GM10266 (cell line): ENCODE results near the gene CWC27.

Source experiments
- DNase-seq: peaks from one replicate; pipeline ENCODE4 v3.0.0; 2012; ENCODE audit errors: extremely low spot score
- TF ChIP-seq, protein P1 (sequence below): IDR thresholded peaks from 2 replicates; pipeline ENCODE4 v1.5.1; 2012; ENCODE audit warnings: mild to moderate bottlenecking, low read depth; ENCODE audit not compliant: control insufficient read depth, insufficient read depth; ENCODE audit errors: missing control alignments

Gene CWC27

DNA sequence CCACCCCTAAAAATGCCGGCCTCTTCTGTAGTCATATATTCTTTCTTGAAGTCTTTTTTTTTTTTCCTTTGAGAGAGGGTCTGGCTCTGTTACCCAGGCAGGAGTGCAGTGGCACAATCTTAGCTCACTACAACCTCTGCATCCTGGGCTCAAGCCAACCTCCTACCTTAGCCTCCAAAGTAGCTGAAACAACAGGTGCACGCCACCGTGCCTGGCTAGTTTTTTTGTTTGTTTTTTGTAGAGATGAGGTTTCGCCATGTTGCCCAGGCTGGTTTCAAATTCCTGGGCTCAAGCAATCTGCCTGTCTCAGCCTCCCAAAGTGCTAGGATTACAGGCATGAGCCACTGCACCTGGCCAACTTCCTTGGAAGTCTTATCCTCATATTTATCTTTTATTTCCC is 19.3 kb upstream of the CWC27 start:
- DNase-seq: no peak
- TF ChIP-seq, protein P1, sequence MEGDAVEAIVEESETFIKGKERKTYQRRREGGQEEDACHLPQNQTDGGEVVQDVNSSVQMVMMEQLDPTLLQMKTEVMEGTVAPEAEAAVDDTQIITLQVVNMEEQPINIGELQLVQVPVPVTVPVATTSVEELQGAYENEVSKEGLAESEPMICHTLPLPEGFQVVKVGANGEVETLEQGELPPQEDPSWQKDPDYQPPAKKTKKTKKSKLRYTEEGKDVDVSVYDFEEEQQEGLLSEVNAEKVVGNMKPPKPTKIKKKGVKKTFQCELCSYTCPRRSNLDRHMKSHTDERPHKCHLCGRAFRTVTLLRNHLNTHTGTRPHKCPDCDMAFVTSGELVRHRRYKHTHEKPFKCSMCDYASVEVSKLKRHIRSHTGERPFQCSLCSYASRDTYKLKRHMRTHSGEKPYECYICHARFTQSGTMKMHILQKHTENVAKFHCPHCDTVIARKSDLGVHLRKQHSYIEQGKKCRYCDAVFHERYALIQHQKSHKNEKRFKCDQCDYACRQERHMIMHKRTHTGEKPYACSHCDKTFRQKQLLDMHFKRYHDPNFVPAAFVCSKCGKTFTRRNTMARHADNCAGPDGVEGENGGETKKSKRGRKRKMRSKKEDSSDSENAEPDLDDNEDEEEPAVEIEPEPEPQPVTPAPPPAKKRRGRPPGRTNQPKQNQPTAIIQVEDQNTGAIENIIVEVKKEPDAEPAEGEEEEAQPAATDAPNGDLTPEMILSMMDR: no peak

DNA sequence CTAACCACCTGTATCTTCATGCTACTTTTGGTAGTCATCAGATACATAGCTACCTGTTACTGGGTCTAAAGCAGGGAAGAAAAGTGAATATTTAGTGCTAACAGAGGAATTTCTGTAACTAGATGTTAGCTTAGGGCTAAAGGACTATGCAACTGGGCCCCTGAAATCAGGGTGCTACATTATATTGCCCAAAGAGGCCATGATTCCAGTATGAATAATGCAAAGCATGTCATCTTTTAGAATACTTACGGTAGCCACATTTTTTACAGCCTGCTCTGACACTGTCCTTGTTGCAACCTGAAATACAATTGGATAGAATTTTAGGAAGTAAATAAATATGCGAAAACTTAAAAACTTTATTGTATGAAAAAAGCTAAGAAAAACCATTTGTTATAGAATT is 14.7 kb upstream of the CWC27 start:
- TF ChIP-seq, protein P1: no peak
- DNase-seq: no peak

DNA sequence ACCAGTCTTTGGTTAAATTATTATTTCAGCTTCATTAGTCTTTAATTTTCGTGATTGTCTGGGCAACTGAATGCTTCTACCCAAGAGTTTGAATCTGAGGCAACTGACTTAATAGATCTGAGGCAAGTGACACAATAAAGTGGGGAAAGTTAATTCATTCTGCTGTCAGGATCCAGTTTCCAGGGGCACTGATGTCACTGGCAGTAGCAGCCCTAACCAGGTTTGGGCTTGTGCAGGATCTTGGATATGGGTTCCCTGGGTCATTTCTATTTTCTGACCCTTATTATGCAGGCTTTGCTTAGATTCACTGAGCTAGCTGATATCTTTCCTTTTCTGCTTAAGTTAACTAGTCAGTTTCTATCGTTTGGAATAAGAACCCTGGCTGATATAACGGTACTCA is 9.8 kb upstream of the CWC27 start:
- TF ChIP-seq, protein P1: no peak
- DNase-seq: no peak

DNA sequence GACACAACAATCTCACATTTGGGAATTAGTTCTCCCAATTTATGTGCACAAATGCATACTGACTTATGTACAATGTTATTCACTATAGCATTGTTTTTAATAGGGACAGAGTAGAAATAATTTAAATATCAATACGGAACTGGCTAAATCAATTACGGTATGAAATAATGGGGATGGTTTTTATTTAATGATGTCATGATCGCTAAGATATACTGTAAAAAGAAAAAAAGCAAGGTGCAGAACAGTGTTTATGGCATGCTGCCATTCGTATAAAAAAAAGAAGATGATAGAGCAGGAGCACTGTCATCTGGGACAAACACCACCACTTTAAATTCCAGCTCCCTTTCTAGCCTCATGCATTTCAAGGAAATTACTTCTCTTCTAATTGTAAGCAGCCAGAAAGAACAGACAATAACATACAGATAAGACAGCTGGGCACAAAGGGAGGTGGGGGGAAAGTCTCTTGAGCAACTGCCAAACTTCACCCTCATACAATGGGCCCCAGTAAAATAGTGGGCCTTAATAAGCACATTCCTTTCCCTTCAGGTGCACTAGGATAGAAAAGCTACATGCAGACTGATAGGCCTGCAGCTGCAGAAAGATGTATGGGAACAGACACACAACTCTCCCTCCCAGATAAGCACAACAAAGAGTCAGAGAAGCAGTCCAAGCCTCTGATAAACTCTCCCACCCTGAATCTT is 8.6 kb upstream of the CWC27 start:
- no peak for DNase-seq
- TF ChIP-seq, protein P1: no peak

DNA sequence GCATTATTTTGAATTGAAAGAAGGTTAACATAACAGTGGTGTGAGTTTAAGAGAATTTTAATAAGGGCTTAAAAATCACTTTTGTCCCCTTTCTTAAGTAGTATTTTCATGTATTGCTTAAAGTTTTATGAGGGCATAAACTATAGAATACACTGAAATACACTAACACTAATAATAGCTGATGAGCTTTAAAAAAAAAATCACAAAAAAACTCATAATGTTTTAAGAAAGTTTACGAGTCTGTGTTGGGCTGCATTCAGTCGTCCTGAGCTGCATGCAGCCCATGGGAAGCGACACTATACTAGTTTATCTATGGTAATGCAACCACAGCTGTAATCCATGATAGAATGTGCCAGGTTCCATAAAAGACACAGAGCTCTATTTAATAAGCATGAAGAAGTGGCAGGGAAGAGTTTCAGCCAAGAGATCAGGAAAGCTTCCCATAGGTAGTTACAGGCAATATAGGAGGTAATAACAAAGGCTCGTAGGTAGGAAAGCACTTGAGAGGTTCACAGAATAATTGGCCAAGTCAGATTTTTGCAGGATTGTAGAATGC is 4.7 kb upstream of the CWC27 start:
- TF ChIP-seq, protein P1: no peak
- DNase-seq: no peak

DNA sequence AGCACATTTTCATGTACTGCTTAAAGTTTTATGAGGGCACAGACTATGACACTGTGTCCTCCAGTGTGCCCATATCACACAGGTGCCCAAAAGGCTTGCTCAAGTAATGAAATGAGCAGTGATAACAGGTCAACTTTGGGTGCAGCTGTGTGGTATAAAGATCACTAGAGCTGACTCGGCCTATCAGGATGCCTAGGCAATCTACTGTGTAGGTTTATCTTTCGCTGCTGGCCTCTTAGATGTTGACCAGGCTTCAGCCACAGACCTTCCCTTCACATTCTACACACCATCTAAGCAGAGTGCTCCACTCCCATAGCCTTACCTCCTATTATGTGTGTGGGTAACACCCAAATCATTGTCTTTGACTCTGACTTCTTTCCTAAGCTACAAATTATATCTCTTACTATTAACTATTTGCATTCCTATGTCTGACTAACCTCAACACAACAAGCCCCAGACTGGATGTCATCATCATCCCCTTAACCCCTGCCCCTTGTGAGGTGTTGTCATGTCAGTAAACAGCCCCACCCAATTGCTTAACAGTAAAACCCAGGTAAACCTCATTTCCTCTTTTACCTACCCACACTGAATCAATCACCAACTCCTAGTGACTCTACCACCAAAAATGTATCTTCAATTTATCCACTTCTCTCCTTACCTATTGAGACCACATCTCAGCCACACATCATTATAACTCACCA is 2.8 kb upstream of the CWC27 start:
- TF ChIP-seq, protein P1: no peak
- no peak for DNase-seq

DNA sequence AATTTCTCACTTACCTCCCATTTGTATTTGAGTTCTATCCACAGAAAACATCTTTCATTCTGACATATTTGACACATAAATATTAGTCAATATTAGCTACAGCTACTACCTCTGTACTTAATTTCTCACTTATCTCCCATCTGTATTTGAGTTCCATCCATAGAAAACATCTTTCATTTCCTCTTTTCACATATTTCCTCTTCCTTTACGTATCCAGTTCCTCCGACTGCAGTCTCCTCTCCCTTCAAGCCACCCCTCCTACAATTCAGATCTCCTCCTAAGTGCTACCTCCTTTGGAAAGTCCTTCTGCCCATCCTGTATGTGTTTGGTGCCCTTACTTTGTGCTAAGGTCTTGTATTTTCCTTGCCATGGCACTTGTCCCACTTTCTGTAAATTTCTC is 1.8 kb upstream of the CWC27 start:
- DNase-seq: no peak
- TF ChIP-seq, protein P1: no peak
